Endothelial cell of umbilical vein (primary cell): Measurements from ENCODE around the gene EIF2B2. TPM values are rescaled to one million over a fixed set of nuclear protein-coding genes. Genes with fewer than 3 reads are reported as not detected.

Experiments used
- BruUV-seq: library from RNA; stranded (reverse); fragments of 400-500 nt; replicated peaks from 2 replicates; lab custom pipeline; 2021; lab: Mats Ljungman, UMichigan
- CTCF ChIA-PET: fragments of 300-600, 350-600 bp; sonication (Branson Sonifier 250); formaldehyde crosslinking; loops from one replicate; lab custom pipeline; 2021; ENCODE audit warnings: antibody characterized with exemption, inconsistent platforms; lab: Charles Lee
- POLR2A ChIA-PET: fragments of 300-600, 350-600 bp; sonication (Branson Sonifier 250); formaldehyde crosslinking; loops from one replicate; lab custom pipeline; 2021; ENCODE audit warnings: antibody characterized with exemption, inconsistent platforms; lab: Charles Lee
- DNase-seq: peaks from one replicate; pipeline ENCODE4 v3.0.0-alpha.2; 2011; ENCODE audit warnings: low read depth, low spot score
- FAIRE-seq: peaks from 2 replicates; lab custom pipeline; 2011; peaks lifted over from hg19 to GRCh38; lab: Jason Lieb, UNC
- H2AFZ ChIP-seq: 2 replicates; pipeline ENCODE4 v1.6.0; 2012; ENCODE audit warnings: low read depth, low read length, control low read depth, inconsistent platforms
- H3K27ac ChIP-seq: 2 replicates; pipeline ENCODE4 v1.5.1; 2011; ENCODE audit warnings: low read depth, mild to moderate bottlenecking, control low read depth, low read length, moderate library complexity; ENCODE audit not compliant: insufficient read depth
- H3K27me3 ChIP-seq, 2 experiments: 2 replicates each; pipeline versions ENCODE4 v1.6.0 to v1.6.1; 2011; ENCODE audit warnings: low read length in 2 of 2, mixed read lengths in 1 of 2; ENCODE audit not compliant: control insufficient read depth in 2 of 2, insufficient read depth in 2 of 2
- H3K36me3 ChIP-seq, 2 experiments: 2 replicates in 1 of 2; 3 replicates in 1 of 2; pipeline ENCODE4 v1.5.1; 2011; ENCODE audit warnings: low read length in 2 of 2, mild to moderate bottlenecking in 1 of 2, moderate library complexity in 1 of 2; ENCODE audit not compliant: control insufficient read depth in 2 of 2, insufficient read depth in 2 of 2; ENCODE audit errors: extremely low read depth in 1 of 2
- H3K4me1 ChIP-seq: 3 replicates; pipeline ENCODE4 v1.5.1; 2011; ENCODE audit warnings: mild to moderate bottlenecking, low read length; ENCODE audit not compliant: control insufficient read depth, insufficient read depth; ENCODE audit errors: extremely low read depth
- H3K4me2 ChIP-seq: 2 replicates; pipeline ENCODE4 v1.6.1; 2011; ENCODE audit warnings: low read length, control low read depth, mixed read lengths; ENCODE audit not compliant: insufficient read depth
- H3K4me3 ChIP-seq, 3 experiments: fragments of 200-600 bp in 1 of 3; sonication (generic), shearing (Covaris generic) in 1 of 3; replicated peaks in 1 of 3; 2 replicates each; pipeline ENCODE4 v1.5.1; 2011 to 2016; ENCODE audit warnings: control low read depth in 3 of 3, low read length in 3 of 3, mild to moderate bottlenecking in 2 of 3, inconsistent platforms in 1 of 3, low read depth in 1 of 3, moderate library complexity in 1 of 3; ENCODE audit not compliant: insufficient read depth in 1 of 3
- H3K79me2 ChIP-seq: 2 replicates; pipeline ENCODE4 v1.6.0; 2012; ENCODE audit warnings: low read length, inconsistent platforms; ENCODE audit not compliant: control insufficient read depth, insufficient read depth
- H3K9ac ChIP-seq: replicated peaks from 2 replicates; pipeline ENCODE3; 2011; ENCODE audit warnings: low read length, control low read depth; ENCODE audit not compliant: insufficient read depth; ENCODE audit errors: extremely low read depth
- H3K9me1 ChIP-seq: replicated peaks from 3 replicates; pipeline ENCODE4 v1.6.0; 2011; ENCODE audit warnings: mild to moderate bottlenecking, low read length; ENCODE audit not compliant: control insufficient read depth, insufficient read depth; ENCODE audit errors: extremely low read depth
- H3K9me3 ChIP-seq: replicated peaks from 2 replicates; pipeline ENCODE4 v1.5.1; 2012; ENCODE audit warnings: low read length, inconsistent platforms; ENCODE audit not compliant: control insufficient read depth, insufficient read depth
- H4K20me1 ChIP-seq: replicated peaks from 2 replicates; pipeline ENCODE3; 2011; ENCODE audit warnings: mild to moderate bottlenecking, low read length; ENCODE audit not compliant: control insufficient read depth, insufficient read depth; ENCODE audit errors: extremely low read depth
- EZH2 ChIP-seq: IDR thresholded peaks from 2 replicates; pipeline ENCODE4 v1.6.1; 2012; ENCODE audit warnings: borderline replicate concordance, low read depth, mild to moderate bottlenecking, moderate library complexity, low read length, inconsistent platforms; ENCODE audit not compliant: severe bottlenecking
- FOS ChIP-seq: IDR thresholded peaks from 2 replicates; pipeline ENCODE4 v1.6.1; 2011; ENCODE audit warnings: mild to moderate bottlenecking, low read length, moderate library complexity, borderline replicate concordance; ENCODE audit not compliant: insufficient read depth
- GATA2 ChIP-seq: IDR thresholded peaks from 2 replicates; pipeline ENCODE4 v1.7.0; 2011; ENCODE audit warnings: low read depth, mild to moderate bottlenecking, moderate library complexity, mixed read lengths, low read length; ENCODE audit not compliant: insufficient read length, insufficient read depth
- JUN ChIP-seq: IDR thresholded peaks from 2 replicates; pipeline ENCODE4 v1.6.1; 2011; ENCODE audit warnings: borderline replicate concordance, low read depth; ENCODE audit not compliant: insufficient read length, insufficient read depth
- MYC ChIP-seq: IDR thresholded peaks from one replicate; pipeline ENCODE4 v1.6.1; 2011; ENCODE audit warnings: mild to moderate bottlenecking, low read depth, low read length
- POLR2A ChIP-seq: IDR thresholded peaks from 2 replicates; pipeline ENCODE4 v1.6.1; 2012; ENCODE audit warnings: low read depth, mild to moderate bottlenecking, control low read depth, low read length
- POLR2AphosphoS5 ChIP-seq: IDR thresholded peaks from 2 replicates; pipeline ENCODE4 v1.6.1; 2012; ENCODE audit warnings: low read depth, mild to moderate bottlenecking, control low read depth, low read length, moderate library complexity; ENCODE audit not compliant: insufficient read depth
- dilution Hi-C: fragments of 300-500 bp; cut with MboI; formaldehyde crosslinking; loops from one replicate; pipeline ENCODE4 v1.15.0; 2019; ENCODE audit warnings: low sequenced_read_pairs; ENCODE audit not compliant: extremely low pct_ligation_motif_present
- intact Hi-C: fragments of 100-400 bp; cut with micrococcal nuclease; formaldehyde crosslinking; loops from one replicate; pipeline ENCODE4 v1.10.0; 2022
- polyA plus RNA-seq, 4 experiments: library from polyadenylated mRNA; depleted of rRNA in 3 of 4; stranded (reverse) in 3 of 4; unstranded in 1 of 4; fragments of >200 nt; gene quantifications; 2 replicates each; pipeline versions ENCODE4 v1.2.1 to v1.2.3, GENCODE V29; 2011 to 2012; ENCODE audit warnings: missing spikeins in 1 of 4
- total RNA-seq: library from RNA; stranded (reverse); gene quantifications from 2 replicates; pipeline ENCODE4 v1.2.3, GENCODE V29; 2021
- TF ChIP-seq, protein P1 (sequence below): IDR thresholded peaks from 2 replicates; pipeline ENCODE4 v1.6.1; 2011; ENCODE audit not compliant: insufficient read depth, insufficient read length
- TF ChIP-seq, protein P2 (sequence below), 2 donors: IDR thresholded peaks; 1 replicate in 1 of 2; 2 replicates in 1 of 2; pipeline ENCODE4 v1.5.1; 2011; ENCODE audit warnings: low read length in 2 of 2, mild to moderate bottlenecking in 2 of 2, moderate library complexity in 2 of 2, control low read depth in 1 of 2, inconsistent platforms in 1 of 2, low read depth in 1 of 2; ENCODE audit not compliant: insufficient read depth in 1 of 2; ENCODE audit errors: extremely low read depth in 1 of 2

Gene EIF2B2
- total and polyA plus RNA-seq, 2 donors (not counting 3 experiments of a cell fraction or from before 2014, with no cell fraction given), result 97.0 to 143 TPM

DNA sequence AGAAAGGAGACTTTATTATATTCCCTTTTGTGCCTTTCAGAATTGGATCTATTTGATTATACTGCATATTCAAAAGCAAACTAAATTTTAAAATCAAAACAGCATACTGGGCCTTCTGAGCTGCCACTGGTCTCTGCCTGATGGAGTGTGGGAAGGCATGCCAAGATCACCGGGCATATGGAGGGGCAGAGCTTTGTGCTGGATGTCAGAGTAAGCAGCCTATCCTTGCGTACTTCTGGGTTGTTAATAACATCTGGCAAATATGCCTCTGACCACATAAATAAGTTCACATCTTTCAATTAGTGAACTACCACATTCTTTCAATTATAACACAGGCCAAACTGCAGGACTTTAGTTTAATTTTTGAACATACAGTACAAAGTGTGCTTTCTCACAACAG is 30.2 kb downstream of the EIF2B2 start:
- no peak for FAIRE-seq
- H4K20me1 ChIP-seq, result no peaks in the 10 kb centered on the region

More for the DNA sequence above, 30.2 kb downstream of the EIF2B2 start:
- intact Hi-C loops (no loop called here), dilution Hi-C loops (no loop called here)
- Histone ChIP-seq H3K27ac (no peak overlapping the region), H3K4me2 (no peak overlapping the region), H3K4me3 (no peak overlapping the region), H3K36me3 (peaks cover 0 to 6% of the 10 kb centered on the region in 2 experiments), H2AFZ (no peak overlapping the region), H3K27me3 (no peaks in the 10 kb centered on the region), H3K9ac (no peak overlapping the region), H3K9me3 (no peaks in the 10 kb centered on the region), H3K79me2 (no peaks in the 10 kb centered on the region), H3K9me1 (no peaks in the 10 kb centered on the region), H3K4me1 (peaks cover 3% of the 10 kb centered on the region)
- BruUV-seq, result no TSS peak
- POLR2A ChIA-PET, result no interaction called here
- CTCF ChIA-PET, result no interaction called here
- TF ChIP-seq JUN (no peak), POLR2AphosphoS5 (no peak), POLR2A (no peak), FOS (no peak), GATA2 (no peak), MYC (no peak), EZH2 (no peak)
- TF ChIP-seq, protein P1, sequence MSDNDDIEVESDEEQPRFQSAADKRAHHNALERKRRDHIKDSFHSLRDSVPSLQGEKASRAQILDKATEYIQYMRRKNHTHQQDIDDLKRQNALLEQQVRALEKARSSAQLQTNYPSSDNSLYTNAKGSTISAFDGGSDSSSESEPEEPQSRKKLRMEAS, result no peak
- TF ChIP-seq, protein P2, sequence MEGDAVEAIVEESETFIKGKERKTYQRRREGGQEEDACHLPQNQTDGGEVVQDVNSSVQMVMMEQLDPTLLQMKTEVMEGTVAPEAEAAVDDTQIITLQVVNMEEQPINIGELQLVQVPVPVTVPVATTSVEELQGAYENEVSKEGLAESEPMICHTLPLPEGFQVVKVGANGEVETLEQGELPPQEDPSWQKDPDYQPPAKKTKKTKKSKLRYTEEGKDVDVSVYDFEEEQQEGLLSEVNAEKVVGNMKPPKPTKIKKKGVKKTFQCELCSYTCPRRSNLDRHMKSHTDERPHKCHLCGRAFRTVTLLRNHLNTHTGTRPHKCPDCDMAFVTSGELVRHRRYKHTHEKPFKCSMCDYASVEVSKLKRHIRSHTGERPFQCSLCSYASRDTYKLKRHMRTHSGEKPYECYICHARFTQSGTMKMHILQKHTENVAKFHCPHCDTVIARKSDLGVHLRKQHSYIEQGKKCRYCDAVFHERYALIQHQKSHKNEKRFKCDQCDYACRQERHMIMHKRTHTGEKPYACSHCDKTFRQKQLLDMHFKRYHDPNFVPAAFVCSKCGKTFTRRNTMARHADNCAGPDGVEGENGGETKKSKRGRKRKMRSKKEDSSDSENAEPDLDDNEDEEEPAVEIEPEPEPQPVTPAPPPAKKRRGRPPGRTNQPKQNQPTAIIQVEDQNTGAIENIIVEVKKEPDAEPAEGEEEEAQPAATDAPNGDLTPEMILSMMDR (IDR thresholded peaks at IDR 0.05; ENCODE audit: extremely low read depth in 1 of 2, insufficient read depth in 1 of 2, low read depth in 1 of 2, low read length in 2 of 2), result no peak
- DNase-seq, result no peak
